GM12873 (cell line): Measurements from ENCODE around the gene ADGRV1.

ENCODE experiments used
- CTCF ChIP-seq: IDR thresholded peaks from 2 replicates; pipeline ENCODE4 v1.5.1; 2012; ENCODE audit warnings: low read depth, mild to moderate bottlenecking, moderate library complexity, low read length, control low read depth; ENCODE audit not compliant: insufficient read depth; ENCODE audit errors: missing control alignments

Gene ADGRV1

DNA sequence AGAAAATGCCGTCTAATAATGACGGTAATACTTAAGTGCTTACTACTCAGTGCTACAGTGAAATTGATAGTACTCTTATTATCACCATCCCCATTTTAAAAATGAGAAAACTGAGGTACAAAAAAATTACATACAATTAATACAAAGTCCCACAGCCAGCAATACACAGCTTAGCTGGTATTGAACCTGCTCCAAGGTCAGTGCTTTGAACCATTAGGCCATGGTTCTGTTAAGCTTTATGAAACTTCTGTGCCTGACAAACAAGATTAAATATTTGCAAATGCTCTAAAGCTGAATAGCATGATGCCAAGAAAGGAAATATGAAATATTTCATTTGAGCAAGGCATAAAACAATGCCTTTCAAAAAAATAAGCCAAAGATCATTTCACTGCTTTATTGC, 467.4 kb downstream of the ADGRV1 start:
- TF ChIP-seq CTCF = no peak

GRCh38 chr5:91026466-91026865, 467.9 kb downstream of the ADGRV1 start:
- TF ChIP-seq CTCF = no peak

- no peak for TF ChIP-seq CTCF
Measured at GRCh38 chr5:91027405-91028139, 469.0 kb downstream of the ADGRV1 start.

DNA sequence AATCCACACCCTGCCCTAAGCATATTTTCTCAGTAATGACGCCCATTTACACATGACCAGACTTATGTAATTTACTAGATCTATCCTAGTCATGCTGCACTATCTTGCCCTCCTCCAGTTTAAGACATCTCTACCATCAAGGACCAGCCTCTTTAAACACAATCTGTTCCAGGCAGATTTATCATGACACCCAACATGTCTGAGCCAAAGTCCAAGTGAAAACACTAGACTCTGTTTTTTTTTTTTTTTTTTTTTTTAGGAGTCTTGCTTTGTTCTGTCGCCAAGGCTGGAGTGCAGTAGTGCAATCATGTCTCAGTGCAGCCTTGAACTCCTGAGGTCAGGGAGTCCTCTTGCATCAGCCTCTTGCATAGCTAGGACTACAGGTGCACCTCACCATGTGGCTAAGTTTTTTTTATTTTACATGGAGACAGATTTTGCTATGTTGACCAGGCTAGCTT, 469.9 kb downstream of the ADGRV1 start:
- no peak for TF ChIP-seq CTCF

DNA sequence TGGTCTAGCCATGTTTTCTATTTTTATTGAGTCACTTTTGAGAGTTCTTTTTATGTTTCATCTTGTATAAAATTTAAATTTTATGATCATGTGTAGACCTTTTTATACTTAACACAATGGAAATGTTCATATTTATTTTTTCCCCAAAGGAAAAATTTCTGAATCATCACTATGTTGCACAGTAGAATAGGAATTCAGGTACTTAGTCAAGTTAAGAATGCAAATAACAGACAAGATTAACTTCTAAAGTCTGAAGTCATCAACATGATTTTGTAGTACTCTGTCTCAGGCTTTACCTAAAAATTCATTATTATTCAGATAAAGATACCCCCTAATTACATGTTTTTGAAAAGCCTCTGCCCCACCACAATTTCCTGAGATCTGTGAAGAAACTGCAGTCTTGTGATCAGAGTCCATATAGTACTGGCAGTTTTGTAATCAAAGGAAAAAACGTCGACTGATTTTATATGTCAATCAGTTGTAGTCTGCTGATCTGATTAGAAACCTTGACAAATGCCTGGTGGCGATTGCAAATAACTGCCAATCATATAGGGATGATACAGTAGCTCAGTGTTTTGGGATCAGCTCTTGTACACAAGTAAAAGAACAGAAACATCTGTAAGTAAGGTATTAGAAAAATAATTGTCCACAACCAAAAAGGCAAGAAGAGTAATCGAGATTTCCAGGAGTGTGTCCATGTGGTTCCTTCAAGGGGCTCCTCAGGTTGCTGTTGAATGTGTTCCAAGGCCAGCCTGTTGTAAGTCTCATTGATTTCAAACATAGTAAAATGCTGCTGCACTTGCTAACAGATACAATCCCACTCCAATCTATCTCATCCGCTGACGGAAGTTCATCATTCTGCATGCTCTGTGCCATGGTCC, 472.2 kb downstream of the ADGRV1 start:
- TF ChIP-seq CTCF = no peak

- TF ChIP-seq CTCF = no peak
Measured at GRCh38 chr5:91031402-91031752, 472.8 kb downstream of the ADGRV1 start.

DNA sequence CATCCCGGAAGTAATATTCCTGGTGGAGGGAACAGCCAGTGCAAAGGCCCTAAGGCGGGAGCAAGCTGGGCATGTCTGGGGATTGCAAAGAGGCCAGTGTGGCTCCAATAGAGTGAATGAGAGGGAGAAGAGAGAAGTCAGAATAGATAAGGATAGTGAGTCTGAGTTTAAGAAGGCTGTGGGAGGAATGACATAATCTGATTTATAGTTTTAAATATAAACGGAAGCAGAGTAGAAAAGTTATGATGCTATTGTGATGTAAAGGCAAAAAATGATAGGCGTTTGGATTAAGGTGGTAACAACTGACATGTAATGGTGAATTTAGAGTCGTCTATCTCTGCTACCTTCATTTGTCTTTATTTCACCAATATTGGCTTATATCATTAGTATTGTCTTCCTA, 473.5 kb downstream of the ADGRV1 start:
- TF ChIP-seq CTCF = no peak
